ENCODE measurements around the gene MKRN1. TPM values are rescaled to one million over a fixed set of nuclear protein-coding genes. Genes with fewer than 3 reads are reported as not detected.

MKRN1 gene, protein sequence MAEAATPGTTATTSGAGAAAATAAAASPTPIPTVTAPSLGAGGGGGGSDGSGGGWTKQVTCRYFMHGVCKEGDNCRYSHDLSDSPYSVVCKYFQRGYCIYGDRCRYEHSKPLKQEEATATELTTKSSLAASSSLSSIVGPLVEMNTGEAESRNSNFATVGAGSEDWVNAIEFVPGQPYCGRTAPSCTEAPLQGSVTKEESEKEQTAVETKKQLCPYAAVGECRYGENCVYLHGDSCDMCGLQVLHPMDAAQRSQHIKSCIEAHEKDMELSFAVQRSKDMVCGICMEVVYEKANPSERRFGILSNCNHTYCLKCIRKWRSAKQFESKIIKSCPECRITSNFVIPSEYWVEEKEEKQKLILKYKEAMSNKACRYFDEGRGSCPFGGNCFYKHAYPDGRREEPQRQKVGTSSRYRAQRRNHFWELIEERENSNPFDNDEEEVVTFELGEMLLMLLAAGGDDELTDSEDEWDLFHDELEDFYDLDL
- 55.3 to 62.7 TPM (median 60.1 TPM) in 5 replicates for total RNA-seq (2022; extraction: Qiagen RNA extraction; ENCODE audit: low read depth)

GRCh38 chr7:140479062-140479738 lies at the start of gene MKRN1:
Gene MKRN1 (minus strand): TSS chr7:140479505. CDS start chr7:140479344, 161 bp downstream.

DNA sequence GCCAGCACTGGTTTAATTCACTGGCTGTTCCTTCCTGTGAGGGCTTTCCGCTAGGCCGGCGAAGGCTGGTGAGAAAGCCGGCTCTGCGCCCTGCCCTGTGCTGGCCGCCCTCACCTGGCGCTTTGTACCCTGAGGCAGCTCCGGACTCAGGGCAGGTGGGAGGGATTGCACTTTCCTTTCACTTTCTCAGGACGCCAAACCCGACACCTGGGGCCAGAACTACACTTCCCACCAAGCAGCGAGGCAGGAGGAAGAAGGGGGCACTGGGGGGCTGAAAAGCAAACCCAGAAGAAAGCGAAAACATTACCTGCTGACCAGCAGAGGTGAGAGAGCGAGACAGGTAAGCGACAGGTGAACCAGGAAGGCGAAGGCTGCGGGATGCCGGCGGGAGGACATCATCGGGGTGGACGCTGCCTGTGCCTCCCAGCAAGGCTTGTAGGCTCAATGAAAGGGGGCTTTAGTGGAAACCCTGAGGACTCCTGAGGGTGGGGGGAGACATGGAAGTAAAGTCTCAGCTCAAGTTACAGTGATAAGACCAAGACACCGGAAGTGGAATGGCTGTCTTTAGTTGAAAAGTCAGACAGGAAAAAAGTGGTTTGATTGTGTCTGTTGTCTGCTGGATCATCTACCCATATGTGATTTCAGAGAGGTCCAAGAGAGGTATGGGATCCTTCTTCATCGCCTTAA lies 75.3 kb downstream of the MKRN1 start, which contains the start of gene RAB19:
RAB19 (plus strand) TSS at position 181 of the 687 bp plus-strand sequence. CDS start 3,589 bp downstream, outside the sequence.

Other genes with a start within 250 kb of the MKRN1 start
- gene SLC37A3, start 81.0 kb downstream of the MKRN1 start, total RNA-seq (2022; extraction: Qiagen RNA extraction; ENCODE audit: low read depth), result 24.7 to 30.2 TPM (median 27.0 TPM) in 5 replicates
- not detected in 5 replicates for gene RAB19, start 75.4 kb downstream of the MKRN1 start, total RNA-seq (2022; extraction: Qiagen RNA extraction; ENCODE audit: low read depth)
- 0.24 to 0.42 TPM (median 0.35 TPM) in 5 replicates for gene DENND2A, start 161.3 kb upstream of the MKRN1 start, total RNA-seq (2022; extraction: Qiagen RNA extraction; ENCODE audit: low read depth)
- gene ADCK2, start 193.4 kb upstream of the MKRN1 start, total RNA-seq (2022; extraction: Qiagen RNA extraction; ENCODE audit: low read depth), result 14.3 to 19.5 TPM (median 18.0 TPM) in 5 replicates
- 359 to 386 TPM (median 368 TPM) in 5 replicates for gene NDUFB2, start 217.2 kb upstream of the MKRN1 start, total RNA-seq (2022; extraction: Qiagen RNA extraction; ENCODE audit: low read depth)